AG09319 (cell line): ENCODE results near the gene VIPR1.
A peak's percentile ranks its signal among the peaks of the same experiment; 100 is the strongest.
"Not testable (repeated sequence)": the region's sequence is repeated elsewhere in the genome, so short reads cannot be mapped to it uniquely, and the experiment has no call there.

Experiments
- DNase-seq: peaks from one replicate; pipeline ENCODE4 v3.0.0-alpha.2; 2010; ENCODE audit warnings: low read depth; ENCODE audit errors: extremely low read depth
- TF ChIP-seq, protein P1 (sequence below): IDR thresholded peaks from 2 replicates; pipeline ENCODE4 v1.5.1; 2011; ENCODE audit warnings: low read depth, mild to moderate bottlenecking, inconsistent platforms, low read length, moderate library complexity

VIPR1 gene

DNA sequence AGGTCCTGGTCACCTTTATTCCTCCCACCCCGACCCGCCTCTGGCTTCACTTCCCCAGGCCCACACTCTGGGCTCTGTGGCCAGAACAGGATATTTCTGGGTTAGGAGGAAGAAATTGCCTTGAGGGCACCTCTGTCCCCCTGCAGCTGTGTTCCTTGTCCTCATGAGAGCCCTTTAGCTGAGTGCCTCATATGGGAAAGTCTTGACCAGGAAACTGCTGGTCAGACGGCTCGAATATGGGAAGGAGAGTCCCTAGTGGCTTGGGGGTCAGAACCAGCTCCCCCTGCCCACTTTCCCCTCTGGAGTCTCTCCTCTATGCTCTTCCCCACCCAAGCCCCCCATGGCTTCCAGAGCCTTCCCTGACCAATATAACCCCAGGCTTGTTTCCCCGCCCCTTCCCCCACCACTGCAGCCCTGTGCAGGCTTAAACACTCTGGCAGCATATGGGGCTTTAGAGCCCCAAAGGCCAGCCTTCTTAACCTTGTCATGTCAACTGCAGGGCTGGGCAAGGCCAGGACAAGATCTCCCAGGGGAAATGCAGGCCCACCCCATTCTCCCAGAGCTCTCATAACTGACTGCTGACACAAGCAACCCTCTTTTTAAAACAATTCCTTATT, 42.9 kb downstream of the VIPR1 start:
- DNase-seq: no peak
- TF ChIP-seq, protein P1, sequence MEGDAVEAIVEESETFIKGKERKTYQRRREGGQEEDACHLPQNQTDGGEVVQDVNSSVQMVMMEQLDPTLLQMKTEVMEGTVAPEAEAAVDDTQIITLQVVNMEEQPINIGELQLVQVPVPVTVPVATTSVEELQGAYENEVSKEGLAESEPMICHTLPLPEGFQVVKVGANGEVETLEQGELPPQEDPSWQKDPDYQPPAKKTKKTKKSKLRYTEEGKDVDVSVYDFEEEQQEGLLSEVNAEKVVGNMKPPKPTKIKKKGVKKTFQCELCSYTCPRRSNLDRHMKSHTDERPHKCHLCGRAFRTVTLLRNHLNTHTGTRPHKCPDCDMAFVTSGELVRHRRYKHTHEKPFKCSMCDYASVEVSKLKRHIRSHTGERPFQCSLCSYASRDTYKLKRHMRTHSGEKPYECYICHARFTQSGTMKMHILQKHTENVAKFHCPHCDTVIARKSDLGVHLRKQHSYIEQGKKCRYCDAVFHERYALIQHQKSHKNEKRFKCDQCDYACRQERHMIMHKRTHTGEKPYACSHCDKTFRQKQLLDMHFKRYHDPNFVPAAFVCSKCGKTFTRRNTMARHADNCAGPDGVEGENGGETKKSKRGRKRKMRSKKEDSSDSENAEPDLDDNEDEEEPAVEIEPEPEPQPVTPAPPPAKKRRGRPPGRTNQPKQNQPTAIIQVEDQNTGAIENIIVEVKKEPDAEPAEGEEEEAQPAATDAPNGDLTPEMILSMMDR: no peak

DNA sequence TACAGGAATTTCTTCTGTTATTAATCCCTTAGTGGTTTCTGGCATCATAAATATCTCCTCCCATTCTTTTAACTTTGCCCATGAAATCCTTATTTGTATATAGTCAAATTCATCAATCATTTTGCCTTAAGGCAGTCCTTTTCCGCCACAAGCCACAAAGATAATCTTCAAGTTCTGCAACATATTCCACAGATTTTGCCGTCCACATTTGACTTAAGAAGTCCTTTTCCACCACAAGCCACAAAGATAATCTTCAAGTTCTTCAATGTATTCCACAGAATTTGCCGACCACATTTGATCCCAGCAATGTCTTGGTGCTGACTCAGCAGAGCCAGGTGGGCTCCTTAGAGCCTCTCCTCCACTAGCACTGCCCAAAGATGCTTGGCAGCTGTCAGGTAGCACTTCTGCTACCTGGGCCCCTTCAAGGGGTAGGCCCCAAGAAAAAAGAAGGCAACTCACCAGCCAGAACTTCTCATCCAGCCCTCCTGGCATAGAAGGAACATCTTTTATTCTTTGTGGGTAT, 44.3 kb downstream of the VIPR1 start:
- TF ChIP-seq, protein P1: no peak
- DNase-seq: no peak

- TF ChIP-seq, protein P1: peak; percentile 97
Observed at GRCh38 chr3:42547401-42547945, 45.0 kb downstream of the VIPR1 start.

GRCh38 chr3:42549131-42549530, 46.7 kb downstream of the VIPR1 start:
- TF ChIP-seq, protein P1: no peak
- no peak for DNase-seq

More at GRCh38 chr3:42547401-42547945, 45.0 kb downstream of the VIPR1 start:
- no peak for DNase-seq

DNA sequence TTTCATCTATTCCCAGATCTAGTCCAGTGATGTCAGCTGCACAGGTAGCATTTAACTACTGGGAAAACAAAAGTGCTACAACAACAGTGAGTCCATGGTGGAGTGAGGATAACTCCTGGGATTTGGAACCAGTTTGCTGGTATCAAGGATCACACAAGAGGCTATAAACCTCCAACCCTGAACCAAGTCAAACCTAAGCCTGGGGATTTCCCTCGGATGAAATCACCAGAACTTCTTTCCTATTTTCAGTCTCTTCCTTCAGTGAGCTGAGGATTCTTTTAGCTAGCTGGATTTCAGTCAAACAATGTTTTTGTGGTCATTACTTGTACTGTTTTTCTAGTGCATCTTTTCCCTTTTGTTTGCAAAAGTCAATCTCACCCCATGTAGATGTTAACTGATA, 47.8 kb downstream of the VIPR1 start:
- TF ChIP-seq, protein P1: no peak

GRCh38 chr3:42552830-42553229, 50.4 kb downstream of the VIPR1 start:
- TF ChIP-seq, protein P1: no peak

More for the DNA sequence above, 47.8 kb downstream of the VIPR1 start:
- no peak for DNase-seq

DNA sequence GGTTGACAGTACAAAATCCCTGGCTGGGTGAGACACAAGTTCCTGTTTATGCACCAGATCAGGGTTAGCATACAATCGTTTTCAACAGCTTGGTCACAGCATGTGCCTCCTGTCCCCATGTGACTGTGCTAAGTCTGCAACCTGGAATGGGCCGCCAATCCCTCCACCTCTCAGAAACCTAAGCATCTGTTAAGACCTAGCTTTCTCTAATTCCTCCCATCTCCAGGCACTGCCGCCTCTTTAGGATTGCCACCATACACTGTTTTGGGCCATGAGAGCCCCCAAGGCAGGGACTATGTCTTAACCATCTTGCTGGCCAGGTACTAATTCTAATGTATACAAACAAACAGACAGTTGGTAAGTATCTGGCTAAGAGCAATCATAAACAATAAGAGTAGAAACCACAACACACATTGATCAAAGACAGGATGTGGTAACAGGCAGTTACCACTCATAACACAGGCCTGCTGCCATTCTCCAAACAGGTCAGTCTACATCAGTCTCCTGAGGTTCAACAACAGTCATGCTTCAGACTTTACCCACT, 53.7 kb downstream of the VIPR1 start:
- TF ChIP-seq, protein P1: no peak
- DNase-seq: no peak

More at GRCh38 chr3:42552830-42553229, 50.4 kb downstream of the VIPR1 start:
- no peak for DNase-seq

DNA sequence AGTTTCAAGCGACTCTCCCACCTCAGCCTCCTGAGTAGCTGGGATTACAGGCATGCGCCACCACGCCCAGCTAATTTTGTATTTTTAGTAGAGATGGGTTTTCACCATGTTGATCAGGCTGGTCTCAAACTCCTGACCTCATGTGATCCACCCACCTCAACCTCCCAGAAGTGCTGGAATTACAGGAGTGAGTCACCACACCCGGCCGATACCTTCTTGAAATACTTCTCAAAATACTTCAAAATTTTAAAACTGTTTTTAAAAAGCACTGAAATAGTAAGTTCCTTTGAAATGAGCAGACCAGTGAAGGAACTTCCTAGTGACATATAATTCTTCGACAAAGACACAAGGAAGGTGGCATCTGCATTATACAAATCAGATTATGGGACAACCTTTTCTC, 54.4 kb downstream of the VIPR1 start:
- DNase-seq: not testable (repeated sequence)
